ENCODE data around the gene GPR183. TPM values are rescaled to one million over a fixed set of nuclear protein-coding genes. Genes with fewer than 3 reads are reported as not detected.

The GPR183 gene
- total and polyA plus RNA-seq, 10 of the 15 experiments (the other 5 are each of a cell fraction or from before 2014, with no cell fraction given), result 134 to 669 (median 225) TPM

DNA sequence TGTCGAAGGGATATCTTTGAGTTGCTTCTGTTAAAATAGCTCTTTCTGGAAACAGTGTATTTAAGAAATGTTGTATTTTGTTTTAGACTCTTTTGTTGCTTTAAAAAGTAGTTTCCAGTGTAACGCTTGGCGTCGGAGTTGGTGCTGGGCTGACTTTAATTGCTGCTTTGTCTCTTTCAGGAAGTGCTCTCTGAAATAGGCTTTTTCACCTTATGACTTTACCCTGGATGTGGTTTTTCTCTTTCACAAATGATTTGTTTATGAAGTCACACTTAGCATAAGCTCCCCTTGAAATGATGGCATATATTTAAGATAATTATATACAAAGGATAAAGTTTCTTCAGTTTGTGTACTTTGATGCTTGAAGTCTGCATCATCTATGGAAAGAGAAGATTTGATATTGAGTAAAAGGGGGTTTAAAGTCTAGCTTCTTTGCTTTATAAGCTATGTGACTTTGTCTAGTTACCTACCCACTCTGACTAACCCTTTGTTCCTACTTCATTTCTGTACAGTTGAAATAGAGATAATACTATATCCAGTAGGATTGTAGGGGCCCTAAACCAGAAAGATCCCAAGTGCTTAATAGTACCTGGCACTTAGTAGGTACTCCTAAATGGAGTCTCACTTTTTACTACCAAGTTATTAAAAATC is 48.9 kb downstream of the GPR183 start, which contains the start of gene GPR18 (continued):
- TF ChIP-seq, protein P1, sequence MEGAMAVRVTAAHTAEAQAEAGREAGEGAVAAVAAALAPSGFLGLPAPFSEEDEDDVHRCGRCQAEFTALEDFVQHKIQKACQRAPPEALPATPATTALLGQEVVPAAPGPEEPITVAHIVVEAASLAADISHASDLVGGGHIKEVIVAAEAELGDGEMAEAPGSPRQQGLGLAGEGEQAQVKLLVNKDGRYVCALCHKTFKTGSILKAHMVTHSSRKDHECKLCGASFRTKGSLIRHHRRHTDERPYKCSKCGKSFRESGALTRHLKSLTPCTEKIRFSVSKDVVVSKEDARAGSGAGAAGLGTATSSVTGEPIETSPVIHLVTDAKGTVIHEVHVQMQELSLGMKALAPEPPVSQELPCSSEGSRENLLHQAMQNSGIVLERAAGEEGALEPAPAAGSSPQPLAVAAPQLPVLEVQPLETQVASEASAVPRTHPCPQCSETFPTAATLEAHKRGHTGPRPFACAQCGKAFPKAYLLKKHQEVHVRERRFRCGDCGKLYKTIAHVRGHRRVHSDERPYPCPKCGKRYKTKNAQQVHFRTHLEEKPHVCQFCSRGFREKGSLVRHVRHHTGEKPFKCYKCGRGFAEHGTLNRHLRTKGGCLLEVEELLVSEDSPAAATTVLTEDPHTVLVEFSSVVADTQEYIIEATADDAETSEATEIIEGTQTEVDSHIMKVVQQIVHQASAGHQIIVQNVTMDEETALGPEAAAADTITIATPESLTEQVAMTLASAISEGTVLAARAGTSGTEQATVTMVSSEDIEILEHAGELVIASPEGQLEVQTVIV (IDR thresholded peaks at IDR 0.05; ENCODE audit: borderline replicate concordance, partially characterized antibody), result no peak
- TF ChIP-seq BCL11A (IDR thresholded peaks at IDR 0.05; ENCODE audit: low read depth, low read length), result peak; percentile 89
- no peak for TF ChIP-seq ESRRA (IDR thresholded peaks at IDR 0.05; ENCODE audit: low read length)
- TF ChIP-seq, protein P2, sequence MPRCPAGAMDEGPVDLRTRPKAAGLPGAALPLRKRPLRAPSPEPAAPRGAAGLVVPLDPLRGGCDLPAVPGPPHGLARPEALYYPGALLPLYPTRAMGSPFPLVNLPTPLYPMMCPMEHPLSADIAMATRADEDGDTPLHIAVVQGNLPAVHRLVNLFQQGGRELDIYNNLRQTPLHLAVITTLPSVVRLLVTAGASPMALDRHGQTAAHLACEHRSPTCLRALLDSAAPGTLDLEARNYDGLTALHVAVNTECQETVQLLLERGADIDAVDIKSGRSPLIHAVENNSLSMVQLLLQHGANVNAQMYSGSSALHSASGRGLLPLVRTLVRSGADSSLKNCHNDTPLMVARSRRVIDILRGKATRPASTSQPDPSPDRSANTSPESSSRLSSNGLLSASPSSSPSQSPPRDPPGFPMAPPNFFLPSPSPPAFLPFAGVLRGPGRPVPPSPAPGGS (IDR thresholded peaks at IDR 0.05; ENCODE audit: borderline replicate concordance, insufficient read depth, low read depth, low read length, poor library complexity, severe bottlenecking), result peak; percentile 41
- no peak for TF ChIP-seq SUZ12 (IDR thresholded peaks at IDR 0.05; ENCODE audit: unreplicated experiment)
- no peak for TF ChIP-seq SP1 (IDR thresholded peaks at IDR 0.05; ENCODE audit: low read depth, low read length)
- TF ChIP-seq NFXL1 (IDR thresholded peaks at IDR 0.05; ENCODE audit: borderline replicate concordance), result no peak
- peak; percentile 37 to 59 for TF ChIP-seq IKZF2 (IDR thresholded peaks at IDR 0.05)
- TF ChIP-seq, protein P3, sequence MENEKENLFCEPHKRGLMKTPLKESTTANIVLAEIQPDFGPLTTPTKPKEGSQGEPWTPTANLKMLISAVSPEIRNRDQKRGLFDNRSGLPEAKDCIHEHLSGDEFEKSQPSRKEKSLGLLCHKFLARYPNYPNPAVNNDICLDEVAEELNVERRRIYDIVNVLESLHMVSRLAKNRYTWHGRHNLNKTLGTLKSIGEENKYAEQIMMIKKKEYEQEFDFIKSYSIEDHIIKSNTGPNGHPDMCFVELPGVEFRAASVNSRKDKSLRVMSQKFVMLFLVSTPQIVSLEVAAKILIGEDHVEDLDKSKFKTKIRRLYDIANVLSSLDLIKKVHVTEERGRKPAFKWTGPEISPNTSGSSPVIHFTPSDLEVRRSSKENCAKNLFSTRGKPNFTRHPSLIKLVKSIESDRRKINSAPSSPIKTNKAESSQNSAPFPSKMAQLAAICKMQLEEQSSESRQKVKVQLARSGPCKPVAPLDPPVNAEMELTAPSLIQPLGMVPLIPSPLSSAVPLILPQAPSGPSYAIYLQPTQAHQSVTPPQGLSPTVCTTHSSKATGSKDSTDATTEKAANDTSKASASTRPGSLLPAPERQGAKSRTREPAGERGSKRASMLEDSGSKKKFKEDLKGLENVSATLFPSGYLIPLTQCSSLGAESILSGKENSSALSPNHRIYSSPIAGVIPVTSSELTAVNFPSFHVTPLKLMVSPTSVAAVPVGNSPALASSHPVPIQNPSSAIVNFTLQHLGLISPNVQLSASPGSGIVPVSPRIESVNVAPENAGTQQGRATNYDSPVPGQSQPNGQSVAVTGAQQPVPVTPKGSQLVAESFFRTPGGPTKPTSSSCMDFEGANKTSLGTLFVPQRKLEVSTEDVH (IDR thresholded peaks at IDR 0.05; ENCODE audit: low read depth, partially characterized antibody), result no peak
- TF ChIP-seq, protein P4, sequence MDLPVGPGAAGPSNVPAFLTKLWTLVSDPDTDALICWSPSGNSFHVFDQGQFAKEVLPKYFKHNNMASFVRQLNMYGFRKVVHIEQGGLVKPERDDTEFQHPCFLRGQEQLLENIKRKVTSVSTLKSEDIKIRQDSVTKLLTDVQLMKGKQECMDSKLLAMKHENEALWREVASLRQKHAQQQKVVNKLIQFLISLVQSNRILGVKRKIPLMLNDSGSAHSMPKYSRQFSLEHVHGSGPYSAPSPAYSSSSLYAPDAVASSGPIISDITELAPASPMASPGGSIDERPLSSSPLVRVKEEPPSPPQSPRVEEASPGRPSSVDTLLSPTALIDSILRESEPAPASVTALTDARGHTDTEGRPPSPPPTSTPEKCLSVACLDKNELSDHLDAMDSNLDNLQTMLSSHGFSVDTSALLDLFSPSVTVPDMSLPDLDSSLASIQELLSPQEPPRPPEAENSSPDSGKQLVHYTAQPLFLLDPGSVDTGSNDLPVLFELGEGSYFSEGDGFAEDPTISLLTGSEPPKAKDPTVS (IDR thresholded peaks at IDR 0.05; ENCODE audit: low read depth, low read length), result no peak
- TF ChIP-seq YBX1 (IDR thresholded peaks at IDR 0.05), result no peak
- TF ChIP-seq TCF12 (IDR thresholded peaks at IDR 0.05; ENCODE audit: low read depth, low read length), result no peak
- TF ChIP-seq IRF4 (IDR thresholded peaks at IDR 0.05; ENCODE audit: low read depth, low read length), result peak; percentile 93
- TF ChIP-seq CBFB (IDR thresholded peaks at IDR 0.05; ENCODE audit: low read depth), result no peak; the same call in 1 of the 2 replicates
- no peak for TF ChIP-seq BACH1 (IDR thresholded peaks at IDR 0.05; ENCODE audit: borderline replicate concordance)
- peak; percentile 49; the same call in 1 of the 2 replicates for TF ChIP-seq DPF2 (IDR thresholded peaks at IDR 0.05)
- TF ChIP-seq SMARCA5 (IDR thresholded peaks at IDR 0.05), result 0 out of 2 replicates have a peak, but pooled peaks have one; percentile 24
- peak; percentile 25; the same call in 1 of the 2 replicates for TF ChIP-seq NR2C1 (IDR thresholded peaks at IDR 0.05)

Data from GM12878 (cell line).